HG03521 (cell line): ENCODE results near the gene SLFN11.
"Not testable (repeated sequence)": the region's sequence is repeated elsewhere in the genome, so short reads cannot be mapped to it uniquely, and the experiment has no call there.

Source experiments
- ATAC-seq: cut with Tn5 transposase; IDR thresholded peaks from one replicate; pipeline ENCODE4 v1.9.1; 2021; ENCODE audit warnings: mild to moderate bottlenecking, moderate library complexity; ENCODE audit not compliant: unreplicated experiment

SLFN11 gene

GRCh38 chr17:35368081-35368830, 5.2 kb downstream of the SLFN11 start:
- ATAC-seq = peak; percentile 89

- no peak for ATAC-seq
These were observed 12.4 kb downstream of the SLFN11 start for GRCh38 chr17:35361027-35361426.

- ATAC-seq = no peak
These were observed 14.0 kb downstream of the SLFN11 start for GRCh38 chr17:35359398-35359797.

- no peak for ATAC-seq
These were observed 21.1 kb downstream of the SLFN11 start for GRCh38 chr17:35352284-35352683.

- ATAC-seq = no peak
These were observed 22.9 kb downstream of the SLFN11 start for GRCh38 chr17:35350493-35350892.

- no peak for ATAC-seq
These were observed 27.3 kb downstream of the SLFN11 start for GRCh38 chr17:35345926-35346771.

- ATAC-seq = no peak
These were observed 27.9 kb downstream of the SLFN11 start for GRCh38 chr17:35345445-35345925.

GRCh38 chr17:35344262-35344661, 29.2 kb downstream of the SLFN11 start:
- no peak for ATAC-seq

- no peak for ATAC-seq
These were observed 31.1 kb downstream of the SLFN11 start for GRCh38 chr17:35342276-35342675.

- ATAC-seq = no peak
These were observed 31.9 kb downstream of the SLFN11 start for GRCh38 chr17:35341411-35341992.

- no peak for ATAC-seq
These were observed 35.2 kb downstream of the SLFN11 start for GRCh38 chr17:35338230-35338629.

- ATAC-seq = no peak
These were observed 36.1 kb downstream of the SLFN11 start for GRCh38 chr17:35337364-35337763.

GRCh38 chr17:35333578-35333977, 39.8 kb downstream of the SLFN11 start:
- ATAC-seq = not testable (repeated sequence)

- ATAC-seq = no peak
These were observed 50.7 kb downstream of the SLFN11 start for GRCh38 chr17:35322749-35323148.

GRCh38 chr17:35315971-35316370, 57.5 kb downstream of the SLFN11 start:
- ATAC-seq = no peak

GRCh38 chr17:35315283-35315682, 58.1 kb downstream of the SLFN11 start:
- ATAC-seq = no peak

- no peak for ATAC-seq
These were observed 58.8 kb downstream of the SLFN11 start for GRCh38 chr17:35314415-35315216.

GRCh38 chr17:35313875-35314409, 59.5 kb downstream of the SLFN11 start:
- no peak for ATAC-seq

GRCh38 chr17:35312790-35313711, 60.4 kb downstream of the SLFN11 start:
- ATAC-seq = peak; percentile 66
